CD4-positive, CD25-positive, alpha-beta regulatory T cell (primary cell): ENCODE results near the gene NXPH1. TPM values are rescaled to one million over a fixed set of nuclear protein-coding genes. Genes with fewer than 3 reads are reported as not detected.

Source experiments
- ATAC-seq, 2 donors: fragments of 150-1000 bp; cut with Tn5 transposase; one replicate each; pipeline ENCODE4 v1.10.0; 2021; ENCODE audit warnings: low read depth in 2 of 2, moderate number of reproducible peaks in 2 of 2, moderate library complexity in 1 of 2
- DNase-seq, 3 donors: peaks; one replicate each; pipeline versions ENCODE4 v3.0.0 to v3.0.0-alpha.2; 2012 to 2022; ENCODE audit warnings: mixed read lengths in 1 of 3
- H3K27ac ChIP-seq: one replicate; pipeline ENCODE4 v1.7.0; 2013; ENCODE audit warnings: mild to moderate bottlenecking, low read length; ENCODE audit not compliant: insufficient read depth, poor library complexity, severe bottlenecking
- H3K27me3 ChIP-seq: one replicate; pipeline ENCODE4 v1.7.0; 2013; ENCODE audit warnings: low read length; ENCODE audit not compliant: control insufficient read depth, insufficient read depth
- H3K36me3 ChIP-seq: one replicate; pipeline ENCODE4 v1.7.0; 2013; ENCODE audit warnings: mild to moderate bottlenecking, low read length, moderate library complexity; ENCODE audit not compliant: control insufficient read depth, insufficient read depth
- H3K4me1 ChIP-seq: 2 replicates; pipeline ENCODE4 v1.7.0; 2013; ENCODE audit warnings: mild to moderate bottlenecking, low read length; ENCODE audit not compliant: insufficient read depth, control insufficient read depth, poor library complexity, severe bottlenecking
- H3K4me3 ChIP-seq: one replicate; pipeline ENCODE4 v1.7.0; 2013; ENCODE audit warnings: low read depth, mild to moderate bottlenecking, low read length, moderate library complexity
- H3K9me3 ChIP-seq, 2 experiments: 1 replicate in 1 of 2; 2 replicates in 1 of 2; pipeline ENCODE4 v1.7.0; 2013; ENCODE audit warnings: low read length in 2 of 2, mild to moderate bottlenecking in 1 of 2, moderate library complexity in 1 of 2; ENCODE audit not compliant: control insufficient read depth in 2 of 2
- H3K27ac Mint-ChIP-seq, 3 donors: one replicate each; pipeline ENCODE4 v1.8.0; 2020 to 2022; ENCODE audit warnings: mild to moderate bottlenecking in 3 of 3, mixed read lengths in 3 of 3, moderate library complexity in 2 of 3
- H3K27me3 Mint-ChIP-seq: one replicate; pipeline ENCODE4 v1.8.0; 2022; ENCODE audit warnings: mild to moderate bottlenecking, mixed read lengths
- H3K36me3 Mint-ChIP-seq: one replicate; pipeline ENCODE4 v1.8.0; 2020; ENCODE audit warnings: mixed read lengths
- H3K4me1 Mint-ChIP-seq, 4 donors: one replicate each; pipeline ENCODE4 v1.8.0; 2020 to 2022; ENCODE audit warnings: mixed read lengths in 4 of 4, mild to moderate bottlenecking in 1 of 4
- H3K4me3 Mint-ChIP-seq, 4 donors: one replicate each; pipeline ENCODE4 v1.8.0; 2020 to 2022; ENCODE audit warnings: mild to moderate bottlenecking in 4 of 4, mixed read lengths in 4 of 4, moderate library complexity in 3 of 4
- H3K9me3 Mint-ChIP-seq, 7 donors: one replicate each; pipeline ENCODE4 v1.8.0; 2020 to 2022; ENCODE audit warnings: mixed read lengths in 7 of 7, mild to moderate bottlenecking in 3 of 7, moderate library complexity in 2 of 7
- polyA plus RNA-seq, 4 donors: library from polyadenylated mRNA; unstranded; fragments of 300-500 nt; fragmentation: Illumina TruSeq; gene quantifications; one replicate each; pipeline ENCODE4 v1.2.3, GENCODE V29; 2021
- total RNA-seq: library from RNA; stranded (reverse); gene quantifications from one replicate; pipeline ENCODE4 v1.2.3, GENCODE V29; 2022

The NXPH1 gene
- total and polyA plus RNA-seq, 5 donors from 2014 or later: not detected

GRCh38 chr7:8453535-8453934 is 20.1 kb downstream of the NXPH1 start:
- Mint-ChIP-seq H3K9me3 (peaks cover 0 to 6% (median 3%) of the 10 kb centered on the region in 7 donors), H3K4me1 (no peaks in the 10 kb centered on the region), H3K27ac (no peak overlapping the region), H3K27me3 (peaks cover 19% of the 10 kb centered on the region), H3K36me3 (no peaks in the 10 kb centered on the region), H3K4me3 (no peak overlapping the region)
- no peak for DNase-seq
- Histone ChIP-seq H3K9me3 (no peaks in the 10 kb centered on the region), H3K36me3 (no peaks in the 10 kb centered on the region), H3K27ac (no peak overlapping the region), H3K27me3 (peaks cover 6% of the 10 kb centered on the region), H3K4me1 (no peaks in the 10 kb centered on the region), H3K4me3 (no peak overlapping the region)
- ATAC-seq: no peak

GRCh38 chr7:8455426-8455825 is 22.0 kb downstream of the NXPH1 start:
- H3K4me1 Mint-ChIP-seq: no peaks in the 10 kb centered on the region
- no peak overlapping the region for H3K27ac Mint-ChIP-seq

GRCh38 chr7:8462309-8462708 is 28.9 kb downstream of the NXPH1 start:
- ATAC-seq (no peak), DNase-seq (no peak)
- Mint-ChIP-seq H3K9me3 (peaks cover 0 to 4% (median 0%) of the 10 kb centered on the region in 7 donors), H3K4me1 (no peaks in the 10 kb centered on the region), H3K36me3 (no peaks in the 10 kb centered on the region), H3K27ac (no peak overlapping the region), H3K4me3 (no peak overlapping the region), H3K27me3 (peaks cover 14% of the 10 kb centered on the region)
- no peaks in the 10 kb centered on the region for H3K36me3 ChIP-seq
- H3K4me1 ChIP-seq: no peaks in the 10 kb centered on the region
- no peak overlapping the region for H3K4me3 ChIP-seq
- H3K27ac ChIP-seq: no peak overlapping the region
- peaks cover 3% of the 10 kb centered on the region for H3K27me3 ChIP-seq
- H3K9me3 ChIP-seq: no peaks in the 10 kb centered on the region

More at GRCh38 chr7:8455426-8455825, 22.0 kb downstream of the NXPH1 start:
- Mint-ChIP-seq H3K36me3 (no peaks in the 10 kb centered on the region), H3K27me3 (peaks cover 12% of the 10 kb centered on the region), H3K9me3 (peaks cover 0 to 6% (median 3%) of the 10 kb centered on the region in 7 donors), H3K4me3 (no peak overlapping the region)
- no peaks in the 10 kb centered on the region for H3K4me1 ChIP-seq
- no peak overlapping the region for H3K27ac ChIP-seq
- no peaks in the 10 kb centered on the region for H3K9me3 ChIP-seq
- ATAC-seq (no peak), DNase-seq (no peak)
- H3K36me3 ChIP-seq: no peaks in the 10 kb centered on the region
- H3K4me3 ChIP-seq: no peak overlapping the region
- peaks cover 5% of the 10 kb centered on the region for H3K27me3 ChIP-seq

DNA sequence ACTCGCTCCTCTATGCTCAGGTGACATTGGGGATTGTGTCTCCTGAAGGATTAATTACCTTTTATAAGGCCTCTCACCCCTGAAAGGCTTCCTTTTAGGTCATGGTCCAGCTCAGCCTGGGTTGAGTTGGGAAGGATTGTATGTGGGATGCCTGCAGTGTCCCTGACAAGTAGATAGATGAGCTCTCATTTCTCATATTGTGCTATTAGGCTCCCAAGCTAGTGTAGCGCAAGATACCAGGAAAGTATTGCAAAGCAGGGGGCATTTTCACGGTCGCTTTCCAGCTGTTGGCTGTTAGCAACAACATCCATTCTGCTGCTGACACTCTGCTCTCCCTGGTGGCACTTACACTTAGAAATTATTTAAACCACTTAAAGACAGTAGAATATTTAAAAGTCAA is 31.9 kb downstream of the NXPH1 start:
- H3K4me1 Mint-ChIP-seq: no peaks in the 10 kb centered on the region
- no peak overlapping the region for H3K27ac ChIP-seq

DNA sequence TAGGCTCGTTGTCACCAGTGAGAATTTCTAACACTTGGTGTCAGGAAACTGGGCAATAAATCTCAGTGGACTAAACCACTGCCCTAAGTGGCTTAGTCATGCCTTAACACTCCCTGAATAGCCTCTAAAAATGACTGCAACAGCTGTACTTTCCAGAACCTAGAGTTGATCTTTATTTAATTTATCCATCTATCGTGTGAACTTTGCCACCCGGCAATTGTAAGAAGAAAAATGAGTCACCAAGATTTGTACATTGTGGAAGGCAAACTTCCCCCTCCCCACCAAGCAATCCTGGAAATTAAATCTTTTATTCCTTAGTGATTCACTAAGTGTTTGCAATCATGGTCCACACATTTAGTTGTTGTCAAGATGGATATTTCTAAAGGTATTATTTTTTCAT is 47.1 kb downstream of the NXPH1 start:
- Mint-ChIP-seq H3K36me3 (no peaks in the 10 kb centered on the region), H3K4me3 (no peak overlapping the region), H3K9me3 (peaks cover 1 to 9% (median 4%) of the 10 kb centered on the region in 7 donors), H3K27ac (no peak overlapping the region), H3K27me3 (peaks cover 4% of the 10 kb centered on the region), H3K4me1 (no peaks in the 10 kb centered on the region)
- Histone ChIP-seq H3K36me3 (no peaks in the 10 kb centered on the region), H3K4me1 (no peaks in the 10 kb centered on the region), H3K27ac (no peak overlapping the region), H3K4me3 (no peak overlapping the region), H3K9me3 (no peaks in the 10 kb centered on the region), H3K27me3 (no peaks in the 10 kb centered on the region)
- no peak for DNase-seq
- ATAC-seq: no peak

More for the DNA sequence above, 31.9 kb downstream of the NXPH1 start:
- peaks cover 11% of the 10 kb centered on the region for H3K27me3 Mint-ChIP-seq
- no peaks in the 10 kb centered on the region for H3K36me3 Mint-ChIP-seq
- H3K4me3 Mint-ChIP-seq: no peak overlapping the region
- no peaks in the 10 kb centered on the region for H3K4me1 ChIP-seq
- no peak overlapping the region for H3K4me3 ChIP-seq
- H3K9me3 ChIP-seq: no peaks in the 10 kb centered on the region
- no peak overlapping the region for H3K27ac Mint-ChIP-seq
- DNase-seq: no peak
- H3K36me3 ChIP-seq: no peaks in the 10 kb centered on the region
- peaks cover 0 to 2% (median 0%) of the 10 kb centered on the region in 7 donors for H3K9me3 Mint-ChIP-seq
- peaks cover 3% of the 10 kb centered on the region for H3K27me3 ChIP-seq
- ATAC-seq: no peak

DNA sequence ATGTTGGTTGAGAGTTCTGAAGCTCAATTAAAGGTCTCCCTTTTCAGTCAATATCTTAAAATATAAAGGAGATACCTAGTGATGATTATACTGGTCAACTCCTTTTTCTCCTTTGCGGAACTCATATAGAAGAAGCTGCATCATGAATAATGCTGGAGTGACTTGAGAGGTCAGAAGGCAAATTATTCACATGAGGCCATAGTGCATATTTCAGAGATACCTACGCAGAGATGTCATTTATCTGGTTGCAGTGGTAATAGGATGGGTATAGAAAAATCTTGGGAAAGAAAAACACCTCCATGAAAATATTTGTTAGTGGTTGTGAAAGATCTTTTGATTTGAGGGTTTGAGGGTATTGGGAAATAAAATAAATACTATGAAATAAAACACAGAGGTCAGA is 47.7 kb downstream of the NXPH1 start:
- Histone ChIP-seq H3K4me1 (no peaks in the 10 kb centered on the region), H3K27ac (no peak overlapping the region), H3K27me3 (no peaks in the 10 kb centered on the region), H3K36me3 (no peaks in the 10 kb centered on the region), H3K9me3 (no peaks in the 10 kb centered on the region), H3K4me3 (no peak overlapping the region)
- H3K4me1 Mint-ChIP-seq: no peaks in the 10 kb centered on the region
- DNase-seq (no peak), ATAC-seq (no peak)
- peaks cover 1 to 9% (median 4%) of the 10 kb centered on the region in 7 donors for H3K9me3 Mint-ChIP-seq
- no peak overlapping the region for H3K27ac Mint-ChIP-seq
- H3K27me3 Mint-ChIP-seq: peaks cover 4% of the 10 kb centered on the region
- no peak overlapping the region for H3K4me3 Mint-ChIP-seq
- H3K36me3 Mint-ChIP-seq: no peaks in the 10 kb centered on the region

DNA sequence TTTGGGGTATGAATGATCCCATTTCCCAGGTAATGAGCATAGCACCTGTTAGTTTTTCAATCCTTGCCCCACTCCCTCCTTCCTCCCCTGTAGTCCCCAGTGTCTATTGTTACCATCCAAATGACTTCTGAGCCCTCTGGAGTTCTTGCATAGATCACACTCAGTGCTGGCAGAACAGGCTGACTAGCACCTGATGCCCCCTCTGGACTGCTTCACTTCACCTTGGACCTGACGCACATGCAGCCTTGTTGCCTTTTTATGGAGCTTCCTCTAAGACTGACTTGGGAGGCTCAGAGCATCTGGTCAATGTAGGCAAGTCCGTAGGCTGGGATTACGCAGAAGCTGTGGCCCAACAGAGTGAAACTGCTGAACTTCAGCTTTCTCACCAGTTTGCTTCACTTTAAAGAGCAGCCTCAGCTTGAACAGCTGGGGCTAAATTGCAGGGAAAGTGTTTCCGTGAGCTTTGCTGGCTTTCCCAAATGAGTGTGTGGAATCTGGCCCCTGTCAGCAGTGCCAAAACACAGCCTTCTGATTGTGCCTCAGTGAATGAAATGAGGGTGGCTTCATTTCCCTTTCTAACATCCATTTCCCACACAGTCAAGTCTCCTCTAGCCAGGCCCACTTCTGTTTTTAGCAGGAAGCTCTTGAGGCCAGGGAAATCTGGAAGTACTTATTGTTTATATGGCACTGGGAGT is 48.5 kb downstream of the NXPH1 start:
- ATAC-seq: no peak
- no peaks in the 10 kb centered on the region for H3K36me3 ChIP-seq
- Mint-ChIP-seq H3K4me3 (no peak overlapping the region), H3K36me3 (no peaks in the 10 kb centered on the region), H3K4me1 (no peaks in the 10 kb centered on the region), H3K27ac (no peak overlapping the region), H3K27me3 (peaks cover 4% of the 10 kb centered on the region), H3K9me3 (peaks cover 1 to 9% (median 4%) of the 10 kb centered on the region in 7 donors)
- no peak for DNase-seq
- H3K4me3 ChIP-seq: no peak overlapping the region
- H3K4me1 ChIP-seq: no peaks in the 10 kb centered on the region
- H3K27me3 ChIP-seq: no peaks in the 10 kb centered on the region
- H3K27ac ChIP-seq: no peak overlapping the region
- H3K9me3 ChIP-seq: no peaks in the 10 kb centered on the region

GRCh38 chr7:8490391-8491045 is 57.1 kb downstream of the NXPH1 start:
- no peaks in the 10 kb centered on the region for H3K9me3 ChIP-seq
- H3K27me3 Mint-ChIP-seq: no peaks in the 10 kb centered on the region
- H3K36me3 ChIP-seq: no peaks in the 10 kb centered on the region
- H3K27ac Mint-ChIP-seq: no peak overlapping the region
- no peak overlapping the region for H3K4me3 ChIP-seq
- H3K36me3 Mint-ChIP-seq: no peaks in the 10 kb centered on the region
- no peak overlapping the region for H3K27ac ChIP-seq
- no peaks in the 10 kb centered on the region for H3K4me1 Mint-ChIP-seq
- ATAC-seq (no peak), DNase-seq (no peak)
- H3K9me3 Mint-ChIP-seq: peaks cover 0 to 5% (median 1%) of the 10 kb centered on the region in 7 donors
- no peaks in the 10 kb centered on the region for H3K4me1 ChIP-seq
- no peaks in the 10 kb centered on the region for H3K27me3 ChIP-seq
- no peak overlapping the region for H3K4me3 Mint-ChIP-seq
